OCI-LY1 (cell line): ENCODE measurements around the gene SMCHD1.
"Not testable (repeated sequence)": the region's sequence is repeated elsewhere in the genome, so short reads cannot be mapped to it uniquely, and the experiment has no call there.

ENCODE experiments used
- H2AFZ ChIP-seq: fragments of 200-600 bp; sonication (generic), shearing (Covaris generic); 2 replicates; pipeline ENCODE4 v1.6.0; 2014; ENCODE audit warnings: antibody characterized with exemption, mild to moderate bottlenecking, low read length
- H3F3A ChIP-seq: fragments of 200-600 bp; sonication (generic), shearing (Covaris generic); 2 replicates; pipeline ENCODE4 v1.6.0; 2014; ENCODE audit warnings: mild to moderate bottlenecking, antibody characterized with exemption, low read length, moderate library complexity; ENCODE audit not compliant: insufficient read depth
- H3K27ac ChIP-seq: fragments of 200-600 bp; sonication (generic); 2 replicates; pipeline ENCODE4 v1.5.1; 2014; ENCODE audit warnings: low read length, mixed run types, mild to moderate bottlenecking, low read depth; ENCODE audit not compliant: poor library complexity, severe bottlenecking
- H3K27me3 ChIP-seq: fragments of 200-600 bp; sonication (generic); 2 replicates; pipeline ENCODE4 v1.6.0; 2014; ENCODE audit warnings: antibody characterized with exemption, mild to moderate bottlenecking, low read length, moderate library complexity; ENCODE audit not compliant: insufficient read depth
- H3K36me3 ChIP-seq: fragments of 200-600 bp; sonication (generic); 2 replicates; pipeline ENCODE4 v1.6.1; 2014; ENCODE audit warnings: mild to moderate bottlenecking, antibody characterized with exemption, low read length, moderate library complexity, mixed read lengths; ENCODE audit not compliant: insufficient read depth
- H3K4me1 ChIP-seq: fragments of 200-600 bp; sonication (generic); 2 replicates; pipeline ENCODE4 v1.5.1; 2014; ENCODE audit warnings: mild to moderate bottlenecking, low read length, moderate library complexity; ENCODE audit not compliant: insufficient read depth, severe bottlenecking
- H3K4me2 ChIP-seq: fragments of 200-600 bp; sonication (generic), shearing (Covaris generic); 2 replicates; pipeline ENCODE4 v1.6.1; 2014; ENCODE audit warnings: low read length
- H3K4me3 ChIP-seq: fragments of 200-600 bp; sonication (generic); 2 replicates; pipeline ENCODE4 v1.5.1; 2014; ENCODE audit warnings: low read length, low read depth, mild to moderate bottlenecking, mixed read lengths; ENCODE audit not compliant: poor library complexity, severe bottlenecking
- H3K79me2 ChIP-seq: fragments of 200-600 bp; shearing (Covaris generic); 2 replicates; pipeline ENCODE4 v1.6.1; 2016; ENCODE audit warnings: mixed run types, low read length, mixed read lengths; ENCODE audit not compliant: insufficient read depth
- H3K9ac ChIP-seq: fragments of 200-600 bp; sonication (generic), shearing (Covaris generic); 2 replicates; pipeline ENCODE4 v1.6.1; 2014; ENCODE audit warnings: mild to moderate bottlenecking, low read length, mixed read lengths
- H3K9me2 ChIP-seq: fragments of 200-600 bp; sonication (generic), shearing (Covaris generic); 2 replicates; pipeline ENCODE4 v1.6.1; 2014; ENCODE audit warnings: low read depth, mild to moderate bottlenecking, low read length, mixed read lengths
- H3K9me3 ChIP-seq: fragments of 200-600 bp; shearing (Covaris generic); 2 replicates; pipeline ENCODE4 v1.6.1; 2014; ENCODE audit warnings: low read length, mixed read lengths
- H4K20me1 ChIP-seq: fragments of 200-600 bp; sonication (generic), shearing (Covaris generic); 2 replicates; pipeline ENCODE4 v1.6.0; 2016; ENCODE audit warnings: mild to moderate bottlenecking, low read length; ENCODE audit not compliant: insufficient read depth
- CTCF ChIP-seq: fragments of 200-600 bp; sonication (generic), shearing (Covaris generic); IDR thresholded peaks from 2 replicates; pipeline ENCODE4 v1.5.1; 2017; ENCODE audit warnings: mild to moderate bottlenecking, antibody characterized with exemption, low read length, moderate library complexity, mixed read lengths
- EZH2 ChIP-seq: fragments of 200-600 bp; sonication (generic), shearing (Covaris generic); IDR thresholded peaks from 2 replicates; pipeline ENCODE4 v1.8.0; 2017; ENCODE audit warnings: borderline replicate concordance, mixed run types, mild to moderate bottlenecking, antibody characterized with exemption, low read length, moderate library complexity, mixed read lengths

Gene SMCHD1

GRCh38 chr18:2850816-2851215, 195.3 kb downstream of the SMCHD1 start:
- Histone ChIP-seq H4K20me1 (no peaks in the 10 kb centered on the region), H3K9me2 (no peaks in the 10 kb centered on the region), H3K9me3 (no peaks in the 10 kb centered on the region), H3F3A (no peaks in the 10 kb centered on the region), H3K36me3 (no peaks in the 10 kb centered on the region), H3K27ac (no peak overlapping the region), H3K4me1 (no peaks in the 10 kb centered on the region), H3K9ac (no peak overlapping the region), H3K79me2 (no peaks in the 10 kb centered on the region), H3K27me3 (no peaks in the 10 kb centered on the region; the same call in 1 of the 2 replicates), H2AFZ (no peak overlapping the region), H3K4me2 (no peak overlapping the region), H3K4me3 (no peak overlapping the region)
- TF ChIP-seq CTCF (no peak), EZH2 (no peak)

- Histone ChIP-seq H3K36me3 (no peaks in the 10 kb centered on the region), H2AFZ (no peak overlapping the region), H3K27me3 (no peaks in the 10 kb centered on the region; the same call in 1 of the 2 replicates), H3K27ac (no peak overlapping the region), H3K9me3 (no peaks in the 10 kb centered on the region), H3K4me3 (no peak overlapping the region), H3K4me2 (no peak overlapping the region), H3K9ac (no peak overlapping the region), H3K79me2 (no peaks in the 10 kb centered on the region), H3K4me1 (no peaks in the 10 kb centered on the region), H3K9me2 (no peaks in the 10 kb centered on the region), H3F3A (no peaks in the 10 kb centered on the region), H4K20me1 (no peaks in the 10 kb centered on the region)
- no peak for TF ChIP-seq EZH2
- TF ChIP-seq CTCF = no peak
Observed at GRCh38 chr18:2851771-2852170, 196.2 kb downstream of the SMCHD1 start.

- not testable (repeated sequence) for H3K9ac ChIP-seq, H3F3A ChIP-seq, H3K79me2 ChIP-seq, H3K4me1 ChIP-seq, H4K20me1 ChIP-seq, H3K4me3 ChIP-seq, H3K27me3 ChIP-seq, H3K9me3 ChIP-seq, H3K9me2 ChIP-seq, H3K27ac ChIP-seq, H3K4me2 ChIP-seq, H3K36me3 ChIP-seq, H2AFZ ChIP-seq
Observed at GRCh38 chr18:2852460-2852859, 196.9 kb downstream of the SMCHD1 start.

GRCh38 chr18:2853173-2853925, 197.8 kb downstream of the SMCHD1 start:
- Histone ChIP-seq H3K9me2 (no peaks in the 10 kb centered on the region), H2AFZ (no peak overlapping the region), H3K27ac (no peak overlapping the region), H3F3A (no peaks in the 10 kb centered on the region), H3K79me2 (no peaks in the 10 kb centered on the region), H3K9me3 (no peaks in the 10 kb centered on the region), H3K27me3 (no peaks in the 10 kb centered on the region), H4K20me1 (no peaks in the 10 kb centered on the region), H3K4me1 (no peaks in the 10 kb centered on the region), H3K9ac (no peak overlapping the region), H3K36me3 (no peaks in the 10 kb centered on the region), H3K4me3 (no peak overlapping the region), H3K4me2 (no peak overlapping the region)
- TF ChIP-seq EZH2 = no peak
- no peak for TF ChIP-seq CTCF
